HUDEP-2 (cell line): ENCODE results near the gene MCC.

Experiments
- DNase-seq, 76 experiments: peaks; one replicate each; lab custom pipeline; 2025; ENCODE audit not compliant: unreplicated experiment in 76 of 76; lab: John Stamatoyannopoulos, UW

The MCC gene

GRCh38 chr5:113232221-113232620, 256.0 kb downstream of the MCC start:
- no peak for DNase-seq

- DNase-seq = no peak
Observed at GRCh38 chr5:113231653-113232000, 256.6 kb downstream of the MCC start.

- DNase-seq = no peak
Observed at GRCh38 chr5:113230711-113231652, 257.3 kb downstream of the MCC start.

GRCh38 chr5:113227798-113228197, 260.5 kb downstream of the MCC start:
- DNase-seq = no peak

- DNase-seq = no peak
Observed at GRCh38 chr5:113226116-113226736, 262.0 kb downstream of the MCC start.

- DNase-seq = no peak
Observed at GRCh38 chr5:113225259-113225658, 263.0 kb downstream of the MCC start.

- DNase-seq = no peak
Observed at GRCh38 chr5:113224605-113225065, 263.6 kb downstream of the MCC start.

GRCh38 chr5:113223831-113224604, 264.2 kb downstream of the MCC start:
- DNase-seq = no peak

- no peak for DNase-seq
Observed at GRCh38 chr5:113223315-113223714, 264.9 kb downstream of the MCC start.

GRCh38 chr5:113221294-113222176, 266.7 kb downstream of the MCC start:
- no peak for DNase-seq

- no peak for DNase-seq
Observed at GRCh38 chr5:113219695-113220094, 268.6 kb downstream of the MCC start.

GRCh38 chr5:113218906-113219517, 269.2 kb downstream of the MCC start:
- no peak for DNase-seq

- no peak for DNase-seq
Observed at GRCh38 chr5:113218200-113218599, 270.1 kb downstream of the MCC start.

- DNase-seq = no peak
Observed at GRCh38 chr5:113217619-113218184, 270.6 kb downstream of the MCC start.

GRCh38 chr5:113216545-113216944, 271.7 kb downstream of the MCC start:
- no peak for DNase-seq

GRCh38 chr5:113215401-113216060, 272.7 kb downstream of the MCC start:
- no peak for DNase-seq

- DNase-seq = no peak
Observed at GRCh38 chr5:113214606-113215323, 273.5 kb downstream of the MCC start.
